Dermis microvascular lymphatic vessel endothelial cell (primary cell): ENCODE measurements around the gene CERS5. TPM values are rescaled to one million over a fixed set of nuclear protein-coding genes. Genes with fewer than 3 reads are reported as not detected.
"Not testable (repeated sequence)": the region's sequence is repeated elsewhere in the genome, so short reads cannot be mapped to it uniquely, and the experiment has no call there.

Experiments used
- DNase-seq, 2 donors: peaks; one replicate each; pipeline versions ENCODE4 v3.0.0 to v3.0.0-alpha.2; 2010; ENCODE audit warnings: low read depth in 2 of 2
- total RNA-seq: library from RNA; depleted of rRNA; stranded (reverse); fragments of >200 nt; gene quantifications from 2 replicates; pipeline ENCODE4 v1.2.1, GENCODE V29; 2014

The CERS5 gene
- total RNA-seq, 1 donor from 2014 or later = 28.1 TPM

- no peak for DNase-seq
These were observed 20.1 kb upstream of the CERS5 start for GRCh38 chr12:50187084-50187900.

GRCh38 chr12:50186681-50187080 is 19.5 kb upstream of the CERS5 start:
- no peak for DNase-seq

GRCh38 chr12:50185970-50186663 is 18.9 kb upstream of the CERS5 start:
- peak; percentile 67 to 89 for DNase-seq

- DNase-seq = no peak
These were observed 18.2 kb upstream of the CERS5 start for GRCh38 chr12:50185301-50185895.

GRCh38 chr12:50184261-50184660 is 17.1 kb upstream of the CERS5 start:
- no peak for DNase-seq

GRCh38 chr12:50182461-50182860 is 15.3 kb upstream of the CERS5 start:
- peak in 1 of 2 donors; percentile 13 for DNase-seq

GRCh38 chr12:50181691-50182090 is 14.5 kb upstream of the CERS5 start:
- DNase-seq = no peak

GRCh38 chr12:50175716-50176026 is 8.5 kb upstream of the CERS5 start:
- no peak for DNase-seq

GRCh38 chr12:50174971-50175715 is 8.0 kb upstream of the CERS5 start:
- peak; percentile 64 to 80 for DNase-seq

GRCh38 chr12:50166799-50167048 is 445 bp downstream of the CERS5 start:
- DNase-seq = no peak

GRCh38 chr12:50164963-50165362 is 2.2 kb downstream of the CERS5 start:
- DNase-seq = no peak

- DNase-seq = no peak
These were observed 4.9 kb downstream of the CERS5 start for GRCh38 chr12:50162230-50162629.

- DNase-seq = no peak
These were observed 6.5 kb downstream of the CERS5 start for GRCh38 chr12:50160643-50161042.

- no peak for DNase-seq
These were observed 9.9 kb downstream of the CERS5 start for GRCh38 chr12:50157259-50157658.

- DNase-seq = no peak
These were observed 10.5 kb downstream of the CERS5 start for GRCh38 chr12:50156641-50157040.

- not testable (repeated sequence) for DNase-seq
These were observed 12.2 kb downstream of the CERS5 start for GRCh38 chr12:50154947-50155346.

- DNase-seq = no peak
These were observed 16.0 kb downstream of the CERS5 start for GRCh38 chr12:50151047-50151687.

- DNase-seq = no peak
These were observed 17.9 kb downstream of the CERS5 start for GRCh38 chr12:50149311-50149710.

GRCh38 chr12:50148011-50148410 is 19.2 kb downstream of the CERS5 start:
- not testable (repeated sequence) for DNase-seq

- DNase-seq = no peak
These were observed 19.9 kb downstream of the CERS5 start for GRCh38 chr12:50147281-50147680.

- no peak for DNase-seq
These were observed 21.7 kb downstream of the CERS5 start for GRCh38 chr12:50145439-50145838.

GRCh38 chr12:50142993-50143392 is 24.2 kb downstream of the CERS5 start:
- no peak for DNase-seq
